Lower leg skin (tissue), 4 donors: ENCODE data around the gene CREB3L1. TPM values are rescaled to one million over a fixed set of nuclear protein-coding genes. Genes with fewer than 3 reads are reported as not detected.

Source experiments
- DNase-seq, 2 donors: peaks; one replicate each; pipeline ENCODE4 v3.0.0-alpha.2; 2019; ENCODE audit warnings: low spot score in 2 of 2
- H3K4me3 ChIP-seq: fragments of 200-600 bp; sonication (generic); 2 replicates; pipeline ENCODE4 v1.5.1; 2017; ENCODE audit warnings: mild to moderate bottlenecking, low read depth; ENCODE audit not compliant: poor library complexity, severe bottlenecking
- CTCF ChIP-seq, 3 donors: fragments of 450-650 bp; IDR thresholded peaks; one replicate each; pipeline ENCODE4 v1.5.1; 2016; ENCODE audit warnings: antibody characterized with exemption in 3 of 3, mild to moderate bottlenecking in 3 of 3, moderate library complexity in 2 of 3
- POLR2A ChIP-seq, 2 donors: fragments of 450-650 bp; IDR thresholded peaks; one replicate each; pipeline ENCODE4 v1.6.1; 2016 to 2017; ENCODE audit warnings: antibody characterized with exemption in 2 of 2, mild to moderate bottlenecking in 1 of 2, moderate library complexity in 1 of 2
- WGBS, 2 donors: methylation state at CpG; one replicate each; pipeline ENCODE4 v1.1.5; 2018; 5-methylcytosine and 5-hydroxymethylcytosine counted together
- intact Hi-C: fragments of 100-400 bp; cut with DNase I; formaldehyde crosslinking; loops from one replicate; pipeline ENCODE4 v1.15.0; 2023; ENCODE audit warnings: low total_unique reads
- total RNA-seq, 4 donors: library from RNA; depleted of rRNA; stranded (reverse); fragments of >200 nt; gene quantifications; one replicate each; pipeline ENCODE4 v1.1.0, GENCODE V29; 2016

The CREB3L1 gene
- total RNA-seq, 4 donors from 2014 or later, result 0.15 to 2.3 (median 0.54) TPM

- no peak for TF ChIP-seq POLR2A (IDR thresholded peaks at IDR 0.05)
- no peak for TF ChIP-seq CTCF (IDR thresholded peaks at IDR 0.05)
- no peak for DNase-seq
- 59 to 69% methylated on average over 6 of the region's 6 CpGs for WGBS, 2 donors
- no peak overlapping the region for H3K4me3 ChIP-seq
- intact Hi-C loops, result loop anchor here (5.0 kb wide), 1 partner anchor 68 kb away; no protein-coding TSS in a partner anchor
These were observed 27.8 kb downstream of the CREB3L1 start for GRCh38 chr11:46305295-46305694.

DNA sequence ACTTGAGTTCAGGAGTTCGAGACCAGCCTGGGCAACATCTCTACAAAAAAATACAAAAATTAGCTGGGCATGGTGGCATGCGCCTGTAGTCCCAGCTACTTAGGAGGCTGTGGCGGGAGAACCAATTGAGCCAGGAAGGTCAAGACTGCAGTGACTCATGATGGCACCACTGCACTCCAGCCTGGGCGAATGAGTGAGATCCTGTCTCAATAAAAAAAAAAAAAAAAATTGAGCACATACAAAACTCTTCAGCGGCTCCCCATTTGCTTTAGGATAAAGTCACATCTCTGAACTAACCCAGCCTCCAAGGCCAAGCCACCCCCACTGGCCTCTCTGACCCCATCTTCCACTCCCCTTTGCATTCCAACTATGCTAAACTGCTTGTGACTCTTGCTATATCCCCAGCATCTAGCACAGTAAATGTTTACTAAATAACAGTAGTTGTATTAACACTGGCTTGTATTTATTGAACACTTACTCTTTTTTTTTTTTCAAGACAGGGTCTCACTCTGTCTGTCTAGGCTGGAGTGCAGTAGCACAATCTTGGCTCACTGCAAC lies 28.9 kb downstream of the CREB3L1 start:
- TF ChIP-seq POLR2A (IDR thresholded peaks at IDR 0.05) (no peak), CTCF (IDR thresholded peaks at IDR 0.05) (no peak)
- 76 to 87% methylated on average over 5 of the region's 5 CpGs for WGBS, 2 donors
- no peak overlapping the region for H3K4me3 ChIP-seq
- intact Hi-C loops, result loop anchor here (5.0 kb wide), 1 partner anchor 69 kb away; no protein-coding TSS in a partner anchor
- no peak for DNase-seq

GRCh38 chr11:46307369-46307768 lies 29.9 kb downstream of the CREB3L1 start:
- no peak for DNase-seq
- WGBS, 2 donors, result 83 to 88% methylated on average over 3 of the region's 3 CpGs
- intact Hi-C loops, result loop anchor here (5.0 kb wide), 1 partner anchor 70 kb away; no protein-coding TSS in a partner anchor
- TF ChIP-seq CTCF (IDR thresholded peaks at IDR 0.05) (no peak), POLR2A (IDR thresholded peaks at IDR 0.05) (no peak)
- H3K4me3 ChIP-seq, result no peak overlapping the region

GRCh38 chr11:46307785-46308341 lies 30.4 kb downstream of the CREB3L1 start:
- intact Hi-C loops, result loop anchor here (5.0 kb wide), 1 partner anchor 71 kb away; no protein-coding TSS in a partner anchor
- 71 to 73% methylated on average over 12 of the region's 14 CpGs for WGBS, 2 donors
- TF ChIP-seq CTCF (IDR thresholded peaks at IDR 0.05) (no peak), POLR2A (IDR thresholded peaks at IDR 0.05) (no peak)
- H3K4me3 ChIP-seq, result no peak overlapping the region
- no peak for DNase-seq

DNA sequence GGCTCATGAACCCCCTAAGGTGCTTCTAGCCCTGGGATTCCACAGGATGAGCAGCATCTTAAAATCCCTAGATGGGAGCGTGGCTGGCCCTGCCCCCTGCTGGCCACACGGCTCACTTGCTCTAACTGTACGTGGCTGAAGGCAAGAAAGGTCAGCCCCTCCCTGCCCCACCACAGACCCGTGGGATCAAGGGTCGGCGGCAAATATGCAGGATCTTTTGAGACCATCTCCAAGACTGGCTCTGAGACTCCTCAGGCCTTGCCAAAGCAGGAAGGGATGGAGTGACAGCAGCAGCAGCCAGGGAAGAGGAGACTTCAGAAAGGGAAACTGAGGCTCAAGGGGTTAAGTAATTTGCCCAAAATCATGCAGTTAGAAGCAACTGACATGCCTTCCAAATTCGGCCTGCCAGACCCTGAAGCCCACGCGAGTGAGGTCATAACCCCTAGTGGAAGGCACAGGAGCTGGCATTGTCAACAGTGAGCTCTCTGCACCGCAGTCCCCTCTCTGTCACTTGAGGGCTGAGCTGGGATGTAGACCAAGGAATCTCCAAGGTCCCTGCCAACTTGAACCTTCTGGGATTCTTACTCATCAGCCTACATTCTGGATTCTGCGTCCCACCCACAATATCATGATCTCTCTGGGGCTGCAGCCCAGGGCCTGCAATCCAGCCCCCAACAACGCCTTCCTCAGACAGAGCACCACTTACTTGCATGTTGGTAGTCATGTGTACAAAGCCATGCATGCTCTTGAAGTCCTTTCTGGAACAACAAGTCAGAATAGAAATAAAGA lies 31.4 kb downstream of the CREB3L1 start:
- no peak overlapping the region for H3K4me3 ChIP-seq
- DNase-seq, result peak; percentile 76 to 96
- 19 to 25% methylated on average over 12 of the region's 12 CpGs for WGBS, 2 donors
- intact Hi-C loops, result loop anchor here (5.0 kb wide), 1 partner anchor 72 kb away; no protein-coding TSS in a partner anchor
- no peak for TF ChIP-seq POLR2A (IDR thresholded peaks at IDR 0.05)
- peak in 1 of 3 donors; percentile 88 for TF ChIP-seq CTCF (IDR thresholded peaks at IDR 0.05)
